SK-N-SH treated with all-trans-retinoic acid at 6 μM for 48 hours (cell line): ENCODE data around the gene MYRF.

ENCODE experiments used
- ATAC-seq: fragments of 200-7000 bp; cut with Tn5 transposase; 3 replicates; pipeline ENCODE4 v1.9.1; 2020; ENCODE audit warnings: mild to moderate bottlenecking, moderate library complexity
- ARNTL ChIP-seq: fragments of 450-650 bp; formaldehyde crosslinking; IDR thresholded peaks from 2 replicates; pipeline ENCODE4 v1.5.0; 2020; ENCODE audit warnings: low read depth, mild to moderate bottlenecking, moderate library complexity, borderline replicate concordance
- BACH2 ChIP-seq: fragments of 250-450 bp; sonication (Bioruptor Pico); IDR thresholded peaks from 2 replicates; pipeline ENCODE4 v1.9.0; 2021; ENCODE audit warnings: mild to moderate bottlenecking, borderline replicate concordance
- CSDC2 ChIP-seq: fragments of 250-450 bp; sonication (Bioruptor Pico); IDR thresholded peaks from 2 replicates; pipeline ENCODE4 v1.5.0; 2020; ENCODE audit warnings: mild to moderate bottlenecking, moderate library complexity
- ESRRG ChIP-seq: fragments of 250-450 bp; sonication (Bioruptor Pico); IDR thresholded peaks from 2 replicates; pipeline ENCODE4 v1.6.1; 2021; ENCODE audit warnings: mild to moderate bottlenecking
- GLIS3 ChIP-seq: fragments of 250-450 bp; sonication (Bioruptor Pico); IDR thresholded peaks from 2 replicates; pipeline ENCODE4 v1.5.0; 2020; ENCODE audit warnings: mild to moderate bottlenecking, moderate library complexity
- ISL1 ChIP-seq: fragments of 250-450 bp; sonication (Bioruptor Pico); IDR thresholded peaks from 2 replicates; pipeline ENCODE4 v2.1.2; 2022; ENCODE audit warnings: mild to moderate bottlenecking, moderate library complexity
- OSR1 ChIP-seq: fragments of 250-450 bp; sonication (Bioruptor Pico); IDR thresholded peaks from 2 replicates; pipeline ENCODE4 v1.8.0; 2022; ENCODE audit warnings: moderate library complexity, mild to moderate bottlenecking, inconsistent platforms
- PPARA ChIP-seq: fragments of 250-450 bp; sonication (Bioruptor Pico); IDR thresholded peaks from 2 replicates; pipeline ENCODE4 v1.5.0; 2020; ENCODE audit warnings: mild to moderate bottlenecking, borderline replicate concordance
- RARB ChIP-seq: fragments of 250-450 bp; sonication (Bioruptor Pico); IDR thresholded peaks from 2 replicates; pipeline ENCODE4 v1.8.0; 2021; ENCODE audit warnings: mild to moderate bottlenecking, moderate library complexity
- SNAI2 ChIP-seq: fragments of 250-450 bp; sonication (Bioruptor Pico); IDR thresholded peaks from 2 replicates; pipeline ENCODE4 v1.5.0; 2020; ENCODE audit warnings: mild to moderate bottlenecking, moderate library complexity
- TOX ChIP-seq: fragments of 250-450 bp; sonication (Bioruptor Pico); IDR thresholded peaks from 2 replicates; pipeline ENCODE4 v1.8.0; 2021; ENCODE audit warnings: mild to moderate bottlenecking, moderate library complexity, borderline replicate concordance
- ZC3H10 ChIP-seq: fragments of 250-450 bp; sonication (Bioruptor Pico); IDR thresholded peaks from 2 replicates; pipeline ENCODE4 v1.5.1; 2021; ENCODE audit warnings: mild to moderate bottlenecking, moderate library complexity
- ZFP3 ChIP-seq: fragments of 250-450 bp; sonication (Bioruptor Pico); IDR thresholded peaks from 2 replicates; pipeline ENCODE4 v1.5.0; 2020; ENCODE audit warnings: mild to moderate bottlenecking, moderate library complexity
- ZFP30 ChIP-seq: fragments of 450-650 bp; formaldehyde crosslinking; IDR thresholded peaks from 2 replicates; pipeline ENCODE4 v1.5.0; 2022; ENCODE audit warnings: mild to moderate bottlenecking, moderate library complexity
- ZNF565 ChIP-seq: fragments of 450-650 bp; formaldehyde crosslinking; conservative IDR thresholded peaks from 2 replicates; pipeline ENCODE4 v1.5.0; 2020; ENCODE audit warnings: low read depth, mild to moderate bottlenecking, moderate library complexity
- ZNF70 ChIP-seq: fragments of 450-650 bp; formaldehyde crosslinking; IDR thresholded peaks from 2 replicates; pipeline ENCODE4 v1.5.0; 2020; ENCODE audit warnings: mild to moderate bottlenecking, moderate library complexity
- ZNF8 ChIP-seq: fragments of 450-650 bp; formaldehyde crosslinking; IDR thresholded peaks from 2 replicates; pipeline ENCODE4 v1.5.0; 2020; ENCODE audit warnings: mild to moderate bottlenecking, moderate library complexity
- TF ChIP-seq, protein P1 (sequence below): fragments of 250-450 bp; sonication (Bioruptor Pico); IDR thresholded peaks from 2 replicates; pipeline ENCODE4 v1.5.0; 2020; ENCODE audit warnings: mild to moderate bottlenecking, moderate library complexity
- TF ChIP-seq, protein P2 (sequence below): fragments of 250-450 bp; sonication (Bioruptor Pico); IDR thresholded peaks from 2 replicates; pipeline ENCODE4 v1.8.0; 2021; ENCODE audit warnings: low read depth, mild to moderate bottlenecking, moderate library complexity, borderline replicate concordance
- TF ChIP-seq, protein P3 (sequence below): fragments of 250-450 bp; sonication (Bioruptor Pico); IDR thresholded peaks from 2 replicates; pipeline ENCODE4 v1.5.1; 2020; ENCODE audit warnings: low read depth, mild to moderate bottlenecking, moderate library complexity
- TF ChIP-seq, protein P4 (sequence below): fragments of 250-450 bp; sonication (Bioruptor Pico); IDR thresholded peaks from 2 replicates; pipeline ENCODE4 v1.5.1; 2021; ENCODE audit warnings: mild to moderate bottlenecking, moderate library complexity
- TF ChIP-seq, protein P5 (sequence below): fragments of 250-450 bp; sonication (Bioruptor Pico); IDR thresholded peaks from 2 replicates; pipeline ENCODE4 v1.8.0; 2020; ENCODE audit warnings: mild to moderate bottlenecking, moderate library complexity, borderline replicate concordance

MYRF gene

DNA sequence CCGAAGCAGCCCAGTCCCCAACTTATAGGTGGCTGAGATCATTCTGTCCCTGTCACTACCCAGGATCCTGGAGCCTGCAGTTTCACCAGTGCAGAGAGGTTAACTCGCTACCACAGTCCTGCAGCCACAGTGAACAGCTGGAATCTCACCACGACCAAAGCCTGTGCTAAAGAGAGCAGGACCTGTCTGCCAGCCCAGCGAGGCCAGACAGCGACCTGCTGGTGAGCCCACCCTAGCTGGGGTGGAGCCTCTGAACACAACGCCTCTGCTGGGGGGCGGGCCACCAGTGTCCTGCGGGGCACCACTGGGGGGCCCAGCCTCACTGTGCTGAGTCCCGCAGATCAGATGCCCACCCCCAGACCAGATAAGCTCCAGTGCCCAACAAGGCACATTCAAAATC, 39.0 kb upstream of the MYRF start:
- no peak for TF ChIP-seq ARNTL (CRISPR knock-in tag)
- no peak for TF ChIP-seq SNAI2
- TF ChIP-seq ZC3H10 (CRISPR knock-in tag) = no peak
- no peak for TF ChIP-seq OSR1 (CRISPR knock-in tag)
- TF ChIP-seq, protein P1, sequence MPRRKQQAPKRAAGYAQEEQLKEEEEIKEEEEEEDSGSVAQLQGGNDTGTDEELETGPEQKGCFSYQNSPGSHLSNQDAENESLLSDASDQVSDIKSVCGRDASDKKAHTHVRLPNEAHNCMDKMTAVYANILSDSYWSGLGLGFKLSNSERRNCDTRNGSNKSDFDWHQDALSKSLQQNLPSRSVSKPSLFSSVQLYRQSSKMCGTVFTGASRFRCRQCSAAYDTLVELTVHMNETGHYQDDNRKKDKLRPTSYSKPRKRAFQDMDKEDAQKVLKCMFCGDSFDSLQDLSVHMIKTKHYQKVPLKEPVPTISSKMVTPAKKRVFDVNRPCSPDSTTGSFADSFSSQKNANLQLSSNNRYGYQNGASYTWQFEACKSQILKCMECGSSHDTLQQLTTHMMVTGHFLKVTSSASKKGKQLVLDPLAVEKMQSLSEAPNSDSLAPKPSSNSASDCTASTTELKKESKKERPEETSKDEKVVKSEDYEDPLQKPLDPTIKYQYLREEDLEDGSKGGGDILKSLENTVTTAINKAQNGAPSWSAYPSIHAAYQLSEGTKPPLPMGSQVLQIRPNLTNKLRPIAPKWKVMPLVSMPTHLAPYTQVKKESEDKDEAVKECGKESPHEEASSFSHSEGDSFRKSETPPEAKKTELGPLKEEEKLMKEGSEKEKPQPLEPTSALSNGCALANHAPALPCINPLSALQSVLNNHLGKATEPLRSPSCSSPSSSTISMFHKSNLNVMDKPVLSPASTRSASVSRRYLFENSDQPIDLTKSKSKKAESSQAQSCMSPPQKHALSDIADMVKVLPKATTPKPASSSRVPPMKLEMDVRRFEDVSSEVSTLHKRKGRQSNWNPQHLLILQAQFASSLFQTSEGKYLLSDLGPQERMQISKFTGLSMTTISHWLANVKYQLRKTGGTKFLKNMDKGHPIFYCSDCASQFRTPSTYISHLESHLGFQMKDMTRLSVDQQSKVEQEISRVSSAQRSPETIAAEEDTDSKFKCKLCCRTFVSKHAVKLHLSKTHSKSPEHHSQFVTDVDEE (CRISPR knock-in tag) = no peak
- TF ChIP-seq GLIS3 (CRISPR knock-in tag) = no peak
- TF ChIP-seq, protein P2, sequence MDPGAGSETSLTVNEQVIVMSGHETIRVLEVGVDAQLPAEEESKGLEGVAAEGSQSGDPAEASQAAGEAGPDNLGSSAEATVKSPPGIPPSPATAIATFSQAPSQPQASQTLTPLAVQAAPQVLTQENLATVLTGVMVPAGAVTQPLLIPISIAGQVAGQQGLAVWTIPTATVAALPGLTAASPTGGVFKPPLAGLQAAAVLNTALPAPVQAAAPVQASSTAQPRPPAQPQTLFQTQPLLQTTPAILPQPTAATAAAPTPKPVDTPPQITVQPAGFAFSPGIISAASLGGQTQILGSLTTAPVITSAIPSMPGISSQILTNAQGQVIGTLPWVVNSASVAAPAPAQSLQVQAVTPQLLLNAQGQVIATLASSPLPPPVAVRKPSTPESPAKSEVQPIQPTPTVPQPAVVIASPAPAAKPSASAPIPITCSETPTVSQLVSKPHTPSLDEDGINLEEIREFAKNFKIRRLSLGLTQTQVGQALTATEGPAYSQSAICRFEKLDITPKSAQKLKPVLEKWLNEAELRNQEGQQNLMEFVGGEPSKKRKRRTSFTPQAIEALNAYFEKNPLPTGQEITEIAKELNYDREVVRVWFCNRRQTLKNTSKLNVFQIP (CRISPR knock-in tag) = no peak
- ATAC-seq = no peak

DNA sequence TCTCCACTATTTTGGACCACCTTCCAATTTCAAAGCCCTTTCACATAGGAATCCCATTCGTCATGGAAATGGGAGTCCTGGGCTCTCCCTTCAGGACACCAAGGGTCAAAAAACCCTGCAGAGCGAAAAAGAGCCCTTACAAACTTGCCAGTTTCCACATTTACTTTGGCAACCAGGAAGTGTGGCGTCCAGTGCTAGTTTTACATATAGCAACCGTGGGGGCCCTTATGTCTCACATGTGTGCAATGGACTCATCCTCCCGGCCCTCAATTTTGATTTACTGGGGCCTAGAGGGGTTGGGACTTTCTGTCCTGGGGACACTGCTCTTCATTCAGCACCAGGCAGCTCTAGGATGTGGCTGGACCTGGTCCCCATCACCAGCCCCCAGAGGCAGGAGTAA, 38.5 kb upstream of the MYRF start:
- TF ChIP-seq ESRRG (CRISPR knock-in tag) = no peak
- TF ChIP-seq ARNTL (CRISPR knock-in tag) = no peak
- TF ChIP-seq, protein P3, sequence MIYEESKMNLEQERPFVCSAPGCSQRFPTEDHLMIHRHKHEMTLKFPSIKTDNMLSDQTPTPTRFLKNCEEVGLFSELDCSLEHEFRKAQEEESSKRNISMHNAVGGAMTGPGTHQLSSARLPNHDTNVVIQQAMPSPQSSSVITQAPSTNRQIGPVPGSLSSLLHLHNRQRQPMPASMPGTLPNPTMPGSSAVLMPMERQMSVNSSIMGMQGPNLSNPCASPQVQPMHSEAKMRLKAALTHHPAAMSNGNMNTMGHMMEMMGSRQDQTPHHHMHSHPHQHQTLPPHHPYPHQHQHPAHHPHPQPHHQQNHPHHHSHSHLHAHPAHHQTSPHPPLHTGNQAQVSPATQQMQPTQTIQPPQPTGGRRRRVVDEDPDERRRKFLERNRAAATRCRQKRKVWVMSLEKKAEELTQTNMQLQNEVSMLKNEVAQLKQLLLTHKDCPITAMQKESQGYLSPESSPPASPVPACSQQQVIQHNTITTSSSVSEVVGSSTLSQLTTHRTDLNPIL = no peak
- no peak for TF ChIP-seq TOX
- no peak for TF ChIP-seq ZC3H10 (CRISPR knock-in tag)
- TF ChIP-seq SNAI2 = no peak
- TF ChIP-seq OSR1 (CRISPR knock-in tag) = no peak
- no peak for TF ChIP-seq RARB
- TF ChIP-seq, protein P4, sequence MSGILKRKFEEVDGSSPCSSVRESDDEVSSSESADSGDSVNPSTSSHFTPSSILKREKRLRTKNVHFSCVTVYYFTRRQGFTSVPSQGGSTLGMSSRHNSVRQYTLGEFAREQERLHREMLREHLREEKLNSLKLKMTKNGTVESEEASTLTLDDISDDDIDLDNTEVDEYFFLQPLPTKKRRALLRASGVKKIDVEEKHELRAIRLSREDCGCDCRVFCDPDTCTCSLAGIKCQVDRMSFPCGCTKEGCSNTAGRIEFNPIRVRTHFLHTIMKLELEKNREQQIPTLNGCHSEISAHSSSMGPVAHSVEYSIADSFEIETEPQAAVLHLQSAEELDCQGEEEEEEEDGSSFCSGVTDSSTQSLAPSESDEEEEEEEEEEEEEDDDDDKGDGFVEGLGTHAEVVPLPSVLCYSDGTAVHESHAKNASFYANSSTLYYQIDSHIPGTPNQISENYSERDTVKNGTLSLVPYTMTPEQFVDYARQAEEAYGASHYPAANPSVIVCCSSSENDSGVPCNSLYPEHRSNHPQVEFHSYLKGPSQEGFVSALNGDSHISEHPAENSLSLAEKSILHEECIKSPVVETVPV (CRISPR knock-in tag) = no peak
- TF ChIP-seq BACH2 (CRISPR knock-in tag) = no peak
- TF ChIP-seq ZNF565 (CRISPR knock-in tag) = no peak
- no peak for TF ChIP-seq CSDC2 (CRISPR knock-in tag)
- ATAC-seq = no peak

DNA sequence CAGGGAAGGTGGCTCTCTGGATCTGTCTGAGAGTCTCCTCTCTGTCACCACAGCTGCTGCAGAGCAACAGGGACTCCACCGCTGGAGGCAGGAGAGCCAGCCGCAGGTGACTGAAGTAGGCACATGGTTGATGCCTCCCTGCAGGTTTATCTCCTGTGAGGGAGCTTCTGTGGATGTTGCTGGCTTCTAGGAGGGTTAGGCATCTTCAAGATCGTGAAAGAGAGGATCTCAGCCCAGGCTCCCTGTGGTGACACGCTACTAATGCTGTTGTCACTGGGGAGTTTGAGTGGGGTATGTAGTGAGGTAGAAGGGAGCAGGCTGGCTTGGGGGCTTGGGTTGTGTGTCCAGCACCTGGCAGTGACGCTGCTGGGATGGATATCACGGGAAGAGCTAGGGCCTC, 38.1 kb upstream of the MYRF start:
- ATAC-seq = no peak
- TF ChIP-seq SNAI2 (no peak), TOX (no peak), ZNF70 (CRISPR knock-in tag) (no peak), ZC3H10 (CRISPR knock-in tag) (no peak), GLIS3 (CRISPR knock-in tag) (no peak), CSDC2 (CRISPR knock-in tag) (no peak), PPARA (CRISPR knock-in tag) (no peak), ZNF8 (CRISPR knock-in tag) (no peak), ISL1 (CRISPR knock-in tag) (no peak), ZFP30 (CRISPR knock-in tag) (no peak), BACH2 (CRISPR knock-in tag) (no peak), RARB (no peak), ARNTL (CRISPR knock-in tag) (no peak), OSR1 (CRISPR knock-in tag) (no peak), ZFP3 (CRISPR knock-in tag) (no peak)
- TF ChIP-seq, protein P5, sequence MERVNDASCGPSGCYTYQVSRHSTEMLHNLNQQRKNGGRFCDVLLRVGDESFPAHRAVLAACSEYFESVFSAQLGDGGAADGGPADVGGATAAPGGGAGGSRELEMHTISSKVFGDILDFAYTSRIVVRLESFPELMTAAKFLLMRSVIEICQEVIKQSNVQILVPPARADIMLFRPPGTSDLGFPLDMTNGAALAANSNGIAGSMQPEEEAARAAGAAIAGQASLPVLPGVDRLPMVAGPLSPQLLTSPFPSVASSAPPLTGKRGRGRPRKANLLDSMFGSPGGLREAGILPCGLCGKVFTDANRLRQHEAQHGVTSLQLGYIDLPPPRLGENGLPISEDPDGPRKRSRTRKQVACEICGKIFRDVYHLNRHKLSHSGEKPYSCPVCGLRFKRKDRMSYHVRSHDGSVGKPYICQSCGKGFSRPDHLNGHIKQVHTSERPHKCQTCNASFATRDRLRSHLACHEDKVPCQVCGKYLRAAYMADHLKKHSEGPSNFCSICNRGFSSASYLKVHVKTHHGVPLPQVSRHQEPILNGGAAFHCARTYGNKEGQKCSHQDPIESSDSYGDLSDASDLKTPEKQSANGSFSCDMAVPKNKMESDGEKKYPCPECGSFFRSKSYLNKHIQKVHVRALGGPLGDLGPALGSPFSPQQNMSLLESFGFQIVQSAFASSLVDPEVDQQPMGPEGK (CRISPR knock-in tag) = no peak
- TF ChIP-seq, protein P4 (CRISPR knock-in tag) = no peak
- TF ChIP-seq, protein P1 (CRISPR knock-in tag) = no peak
- TF ChIP-seq, protein P3 = no peak
